ENCODE results near the gene RBPJ. TPM values are rescaled to one million over a fixed set of nuclear protein-coding genes. Genes with fewer than 3 reads are reported as not detected.
"Not testable (repeated sequence)": the region's sequence is repeated elsewhere in the genome, so short reads cannot be mapped to it uniquely, and the experiment has no call there.

The RBPJ gene
- total RNA-seq, 2 experiments from 2014 or later, result 73.3 to 163 TPM

DNA sequence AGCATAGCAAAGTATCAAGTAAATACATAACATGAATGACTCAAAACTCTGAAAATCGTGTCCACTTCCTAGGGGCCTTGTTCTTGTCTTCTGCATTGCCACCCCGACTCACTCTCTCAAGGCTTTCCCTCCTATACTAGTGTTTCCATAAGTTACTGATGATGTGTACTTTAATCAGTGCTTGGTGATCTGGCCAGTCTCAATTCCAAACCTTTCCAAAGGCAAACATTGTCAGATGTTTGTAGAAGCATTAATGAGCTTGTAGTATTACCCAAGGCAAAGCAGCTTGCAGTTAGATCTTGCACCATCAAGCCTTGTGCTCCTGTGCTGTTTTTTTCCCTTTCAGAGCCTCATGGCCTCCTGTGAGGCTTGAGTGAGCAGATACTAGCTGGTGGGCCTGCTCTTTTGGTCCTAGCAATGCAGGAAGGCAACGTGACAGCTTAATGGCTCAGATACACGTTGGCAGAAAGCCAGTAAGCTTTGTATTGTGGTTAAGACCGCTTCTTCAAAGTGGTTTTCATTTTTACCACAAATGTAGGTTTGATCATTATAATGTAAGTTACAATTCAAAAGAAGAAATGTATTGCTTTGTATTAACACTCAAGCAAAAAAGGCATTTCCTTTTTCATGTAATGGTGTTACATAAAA is 51.8 kb downstream of the RBPJ start:
- peak; percentile 89 for ATAC-seq
- CTCF ChIA-PET, result interaction anchor here (0.7 to 2.5 kb wide), 6 partner anchors 10 to 48 kb away, joined by 3 to 12 read pairs (median 5); no protein-coding TSS in a partner anchor
- Mint-ChIP-seq H3K27me3 (no peaks in the 10 kb centered on the region), H3K36me3 (peaks cover 39% of the 10 kb centered on the region), H3K4me1 (peaks cover 62% of the 10 kb centered on the region), H3K27ac (peak overlapping the region; percentile 77), H3K4me3 (peak overlapping the region; percentile 1), H3K9me3 (ENCODE audit: low read depth) (no peaks in the 10 kb centered on the region)
- peak; percentile 77 for DNase-seq

DNA sequence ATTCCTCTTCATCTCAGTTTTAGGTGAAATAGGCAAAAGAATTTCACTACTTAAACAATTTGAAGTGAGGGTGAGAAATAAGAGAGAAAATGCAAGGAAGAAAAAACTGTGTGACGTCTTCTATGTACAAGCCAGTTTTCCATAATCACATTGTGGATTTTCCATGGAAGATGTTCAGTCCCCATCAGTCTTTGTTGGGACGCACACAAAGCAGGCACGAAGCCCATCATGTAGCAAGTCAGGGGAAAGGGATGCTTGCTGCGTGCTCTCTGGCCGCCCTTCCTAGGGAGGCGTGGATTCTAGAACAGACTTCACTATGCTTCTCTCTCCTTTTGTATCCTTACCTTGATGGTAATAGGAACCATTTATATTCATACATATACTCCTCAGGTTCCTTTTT is 54.7 kb downstream of the RBPJ start:
- peaks cover 54% of the 10 kb centered on the region for H3K4me1 Mint-ChIP-seq
- CTCF ChIA-PET, result no interaction called here

DNA sequence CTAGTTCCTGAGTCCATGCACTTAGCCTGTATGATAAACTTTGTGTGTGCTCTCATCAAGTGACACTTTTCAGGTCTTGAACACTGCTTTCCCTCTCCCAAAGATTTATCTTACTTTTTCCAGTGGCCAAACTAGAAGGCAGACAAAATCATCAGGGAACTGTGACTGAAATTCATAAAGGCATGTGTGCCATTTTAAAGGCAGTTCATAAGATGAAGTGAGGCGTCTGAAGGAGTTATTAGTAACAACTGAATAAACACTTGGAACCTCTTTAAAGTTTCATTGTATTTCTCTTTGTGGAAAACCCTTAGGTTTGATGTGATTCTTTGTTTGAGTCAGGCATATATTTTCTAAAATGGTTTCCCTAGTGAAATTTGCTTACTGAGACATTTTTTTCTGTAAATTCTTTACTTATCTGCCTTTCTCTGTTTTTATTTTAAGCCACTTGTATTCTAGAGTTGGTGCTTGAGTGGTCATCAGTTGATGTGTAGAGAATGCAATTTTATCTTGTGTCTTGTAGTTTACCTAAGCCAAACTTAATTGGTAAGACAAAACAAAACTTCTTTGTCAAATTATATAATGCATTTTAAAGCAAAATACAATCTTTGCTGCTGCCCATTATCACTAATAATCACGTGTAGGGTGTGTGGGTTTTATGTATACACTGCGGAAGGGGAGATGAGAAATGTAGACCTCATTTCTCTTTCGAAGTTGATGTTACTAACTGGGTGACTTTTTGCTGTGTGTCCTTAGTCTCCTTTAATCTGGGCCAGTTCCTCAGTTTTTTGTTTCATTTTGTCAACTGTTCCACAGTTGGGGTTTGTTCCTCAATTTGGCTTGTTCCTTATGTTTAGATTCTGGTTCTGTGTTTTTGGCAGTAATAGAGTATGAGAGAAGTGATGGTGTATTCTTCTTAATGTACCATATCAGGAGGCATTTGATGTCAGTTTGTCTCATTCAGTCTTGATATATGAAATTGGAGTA is 56.8 kb downstream of the RBPJ start:
- ATAC-seq (no peak), DNase-seq (no peak)
- peaks cover 42% of the 10 kb centered on the region for H3K4me1 Mint-ChIP-seq
- peak overlapping the region; percentile 12 for H3K27ac Mint-ChIP-seq
- H3K36me3 Mint-ChIP-seq, result peaks cover 20% of the 10 kb centered on the region
- CTCF ChIA-PET, result interaction anchor here (1.4 kb wide), 1 partner anchor 48 kb away, joined by 6 read pairs; no protein-coding TSS in a partner anchor
- H3K4me3 Mint-ChIP-seq, result no peak overlapping the region
- no peaks in the 10 kb centered on the region for H3K9me3 Mint-ChIP-seq (ENCODE audit: low read depth)
- H3K27me3 Mint-ChIP-seq, result no peaks in the 10 kb centered on the region

More for the DNA sequence above, 54.7 kb downstream of the RBPJ start:
- ATAC-seq (no peak), DNase-seq (no peak)
- no peaks in the 10 kb centered on the region for H3K27me3 Mint-ChIP-seq
- H3K9me3 Mint-ChIP-seq (ENCODE audit: low read depth), result no peaks in the 10 kb centered on the region
- H3K4me3 Mint-ChIP-seq, result no peak overlapping the region
- no peak overlapping the region for H3K27ac Mint-ChIP-seq
- H3K36me3 Mint-ChIP-seq, result peaks cover 21% of the 10 kb centered on the region

DNA sequence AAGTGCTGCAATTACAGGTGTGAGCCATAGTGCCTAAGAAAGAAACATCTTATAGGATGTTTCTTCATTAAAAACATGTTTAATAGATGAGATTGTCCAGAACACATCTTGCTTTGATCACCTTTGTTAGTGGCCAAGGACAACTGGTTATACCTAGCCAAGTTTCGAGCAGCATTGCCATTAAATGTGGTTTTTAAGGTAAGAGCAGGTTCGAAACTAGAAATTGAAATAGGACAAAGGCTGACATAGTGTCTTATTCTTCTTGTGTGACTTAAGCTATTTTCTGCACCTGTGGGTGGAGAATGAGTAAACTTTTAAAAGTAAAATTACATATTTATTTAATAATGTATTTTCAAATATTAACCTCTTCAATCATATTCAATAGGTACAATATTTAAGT is 59.0 kb downstream of the RBPJ start:
- H3K4me3 Mint-ChIP-seq, result no peak overlapping the region
- CTCF ChIA-PET, result interaction anchor here (1.2 to 2.2 kb wide), 2 partner anchors 9 to 50 kb away, joined by 3 to 6 read pairs; no protein-coding TSS in a partner anchor
- H3K4me1 Mint-ChIP-seq, result peaks cover 39% of the 10 kb centered on the region
- no peak for DNase-seq
- no peaks in the 10 kb centered on the region for H3K9me3 Mint-ChIP-seq (ENCODE audit: low read depth)
- peaks cover 17% of the 10 kb centered on the region for H3K36me3 Mint-ChIP-seq
- no peaks in the 10 kb centered on the region for H3K27me3 Mint-ChIP-seq
- ATAC-seq, result no peak
- no peak overlapping the region for H3K27ac Mint-ChIP-seq

DNA sequence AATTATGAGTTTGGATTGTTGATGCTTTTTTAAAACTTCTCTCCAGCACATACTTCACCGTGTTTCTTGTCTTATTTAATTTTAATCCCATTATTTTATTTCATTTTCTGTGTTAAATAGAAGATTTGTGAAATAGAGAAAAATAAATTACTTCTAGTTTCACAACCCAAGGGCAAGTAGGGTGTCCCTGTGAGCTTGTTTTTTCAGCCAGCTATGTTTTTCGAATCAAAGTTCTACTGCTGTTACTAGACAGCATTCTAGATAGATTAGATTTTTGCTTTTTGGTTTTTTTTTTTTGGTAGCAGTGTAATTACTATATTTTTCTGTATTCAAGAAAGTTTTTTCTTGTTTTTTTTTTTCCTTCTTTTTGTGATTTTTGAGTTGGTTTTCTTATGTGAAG is 59.9 kb downstream of the RBPJ start:
- CTCF ChIA-PET, result interaction anchor here (0.9 to 2.2 kb wide), 2 partner anchors 51 to 393 kb away, joined by 3 to 6 read pairs; no protein-coding TSS in a partner anchor
- Mint-ChIP-seq H3K27ac (no peak overlapping the region), H3K27me3 (no peaks in the 10 kb centered on the region), H3K36me3 (peaks cover 14% of the 10 kb centered on the region), H3K9me3 (ENCODE audit: low read depth) (no peaks in the 10 kb centered on the region), H3K4me1 (peaks cover 42% of the 10 kb centered on the region), H3K4me3 (no peak overlapping the region)
- ATAC-seq (no peak), DNase-seq (no peak)

DNA sequence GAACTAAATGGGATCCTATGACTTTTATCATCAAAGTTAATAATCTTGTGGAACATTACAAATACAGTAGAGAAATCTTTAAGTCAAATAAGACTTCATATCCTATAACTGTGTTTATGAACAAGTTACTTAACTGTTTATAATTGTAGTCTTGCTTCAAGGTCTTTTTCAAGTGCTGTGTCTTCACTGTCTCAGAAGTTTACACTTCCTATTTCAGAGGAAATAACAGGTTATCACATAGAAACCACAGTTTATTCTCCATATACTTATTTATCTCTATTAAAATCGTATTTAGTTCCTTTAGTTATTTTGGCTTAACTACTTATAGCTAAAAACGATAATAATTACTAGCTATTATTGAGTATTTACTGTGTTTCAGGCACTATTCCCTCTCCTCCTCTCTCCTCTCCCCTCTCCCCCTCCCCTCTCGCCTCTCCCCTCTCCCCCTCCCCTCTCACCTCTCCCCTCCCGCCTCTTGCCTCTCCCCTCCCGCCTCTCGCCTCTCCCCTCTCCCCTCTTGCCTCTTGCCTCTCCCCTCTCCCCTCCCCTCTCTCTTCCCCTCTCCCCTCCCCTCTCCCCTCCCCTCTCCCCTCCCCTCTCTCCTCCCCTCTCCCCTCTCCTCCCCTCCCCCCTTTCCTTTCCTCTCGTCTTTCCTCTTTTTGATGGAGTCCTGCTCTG is 63.7 kb downstream of the RBPJ start:
- peaks cover 30% of the 10 kb centered on the region for H3K36me3 Mint-ChIP-seq
- no peaks in the 10 kb centered on the region for H3K9me3 Mint-ChIP-seq (ENCODE audit: low read depth)
- no peak overlapping the region for H3K27ac Mint-ChIP-seq
- no peaks in the 10 kb centered on the region for H3K27me3 Mint-ChIP-seq
- H3K4me3 Mint-ChIP-seq, result no peak overlapping the region
- peaks cover 26% of the 10 kb centered on the region for H3K4me1 Mint-ChIP-seq
- ATAC-seq (no peak), DNase-seq (no peak)
- CTCF ChIA-PET, result interaction anchor here (1.3 kb wide), 1 partner anchor 54 kb away, joined by 3 read pairs; no protein-coding TSS in a partner anchor

DNA sequence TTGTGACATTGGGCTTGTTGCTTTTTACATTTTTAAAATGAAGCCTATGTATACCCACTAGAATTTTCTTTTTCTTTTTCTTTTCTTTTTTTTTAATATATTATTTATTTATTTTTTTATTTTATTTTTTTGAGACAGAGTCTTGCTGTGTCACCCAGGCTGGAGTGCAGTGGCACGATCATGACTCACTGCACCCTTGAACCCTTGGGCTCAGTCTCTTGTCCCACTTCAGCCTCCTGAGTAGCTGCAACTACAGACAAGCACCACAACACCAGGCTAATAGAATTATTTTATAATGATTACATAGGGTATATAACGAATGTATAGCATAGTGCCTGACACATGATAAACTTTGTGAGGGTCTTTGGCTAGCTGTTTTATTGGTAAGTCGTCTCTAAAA is 64.9 kb downstream of the RBPJ start:
- CTCF ChIA-PET, result interaction anchor here (1.8 kb wide), 1 partner anchor 13 kb away, joined by 5 read pairs; no protein-coding TSS in a partner anchor
- H3K9me3 Mint-ChIP-seq (ENCODE audit: low read depth), result no peaks in the 10 kb centered on the region
- H3K4me1 Mint-ChIP-seq, result peaks cover 26% of the 10 kb centered on the region
- H3K4me3 Mint-ChIP-seq, result no peak overlapping the region
- H3K27me3 Mint-ChIP-seq, result no peaks in the 10 kb centered on the region
- no peak overlapping the region for H3K27ac Mint-ChIP-seq
- H3K36me3 Mint-ChIP-seq, result peaks cover 38% of the 10 kb centered on the region
- ATAC-seq (no peak), DNase-seq (no peak)

DNA sequence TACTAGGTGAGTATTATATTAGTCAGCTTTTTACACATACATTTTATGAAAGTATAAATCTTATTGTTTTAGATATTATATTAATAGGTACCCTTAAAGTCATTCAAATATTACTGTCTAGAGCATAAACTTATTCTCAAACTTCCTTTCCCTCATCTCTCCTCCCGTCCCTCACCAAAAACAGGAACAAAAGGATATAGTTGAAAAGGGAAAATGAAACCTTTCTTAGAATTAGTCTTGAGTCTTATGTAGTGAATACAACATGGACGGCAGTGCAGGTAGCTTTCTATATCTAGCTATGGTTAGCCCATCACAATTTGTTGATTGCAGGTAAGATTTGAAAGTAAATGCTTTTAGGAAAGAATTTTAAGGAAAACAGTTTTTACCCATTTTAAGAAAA is 65.6 kb downstream of the RBPJ start:
- Mint-ChIP-seq H3K9me3 (ENCODE audit: low read depth) (no peaks in the 10 kb centered on the region), H3K27me3 (no peaks in the 10 kb centered on the region), H3K36me3 (peaks cover 41% of the 10 kb centered on the region), H3K4me1 (peaks cover 25% of the 10 kb centered on the region), H3K27ac (peak overlapping the region; percentile 24), H3K4me3 (no peak overlapping the region)
- CTCF ChIA-PET, result interaction anchor here (1.5 to 1.8 kb wide), 2 partner anchors 12 to 56 kb away, joined by 3 to 5 read pairs; no protein-coding TSS in a partner anchor
- peak; percentile 30 for ATAC-seq
- DNase-seq, result no peak

DNA sequence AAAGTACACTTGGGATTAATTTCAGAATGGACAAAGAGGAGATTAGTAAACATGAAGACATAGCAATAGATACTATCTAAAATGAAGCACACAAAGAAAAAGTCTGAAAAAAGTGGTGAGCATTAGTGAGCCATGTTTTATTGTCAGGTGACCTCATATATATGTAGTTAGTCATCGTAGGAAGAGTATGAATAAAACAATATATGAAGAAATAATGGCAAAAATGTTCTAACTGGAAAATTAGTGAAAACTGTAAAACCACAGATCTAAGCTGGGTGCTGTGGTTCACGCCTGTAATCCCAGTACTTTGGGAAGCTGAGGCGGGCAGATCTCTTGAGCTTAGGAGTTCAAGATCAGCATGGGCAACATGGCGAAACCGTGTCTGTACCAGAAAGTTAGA is 67.9 kb downstream of the RBPJ start:
- Mint-ChIP-seq H3K4me3 (no peak overlapping the region), H3K36me3 (peaks cover 50% of the 10 kb centered on the region), H3K9me3 (ENCODE audit: low read depth) (no peaks in the 10 kb centered on the region), H3K4me1 (peaks cover 22% of the 10 kb centered on the region), H3K27ac (no peak overlapping the region), H3K27me3 (no peaks in the 10 kb centered on the region)
- DNase-seq (no peak), ATAC-seq (no peak)
- CTCF ChIA-PET, result no interaction called here

DNA sequence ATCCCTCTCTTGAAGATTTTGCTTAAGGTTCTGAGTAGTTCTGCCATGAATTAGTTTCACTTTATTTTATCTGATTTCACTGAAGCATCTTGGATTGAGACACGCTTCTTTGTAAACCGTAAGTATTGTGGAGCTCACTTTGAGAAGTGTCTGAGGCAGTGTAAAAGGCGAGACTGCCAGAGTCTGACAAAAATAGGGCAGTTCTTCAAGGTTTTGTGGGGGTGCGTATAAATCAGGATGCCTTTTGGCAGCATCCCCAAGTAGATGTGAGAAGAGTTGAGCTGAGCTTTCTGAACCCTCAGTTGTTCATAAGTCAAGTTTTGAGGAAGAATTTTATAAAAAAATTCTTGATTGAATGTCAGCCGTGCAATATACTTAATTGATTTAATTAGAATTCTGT is 76.3 kb downstream of the RBPJ start:
- DNase-seq (no peak), ATAC-seq (no peak)
- Mint-ChIP-seq H3K27me3 (no peaks in the 10 kb centered on the region), H3K27ac (no peak overlapping the region), H3K9me3 (ENCODE audit: low read depth) (no peaks in the 10 kb centered on the region), H3K4me3 (no peak overlapping the region), H3K4me1 (peaks cover 16% of the 10 kb centered on the region), H3K36me3 (peaks cover 42% of the 10 kb centered on the region)
- CTCF ChIA-PET, result interaction anchor here (1.1 to 1.3 kb wide), 2 partner anchors 12 to 67 kb away, joined by 4 read pairs; no protein-coding TSS in a partner anchor

DNA sequence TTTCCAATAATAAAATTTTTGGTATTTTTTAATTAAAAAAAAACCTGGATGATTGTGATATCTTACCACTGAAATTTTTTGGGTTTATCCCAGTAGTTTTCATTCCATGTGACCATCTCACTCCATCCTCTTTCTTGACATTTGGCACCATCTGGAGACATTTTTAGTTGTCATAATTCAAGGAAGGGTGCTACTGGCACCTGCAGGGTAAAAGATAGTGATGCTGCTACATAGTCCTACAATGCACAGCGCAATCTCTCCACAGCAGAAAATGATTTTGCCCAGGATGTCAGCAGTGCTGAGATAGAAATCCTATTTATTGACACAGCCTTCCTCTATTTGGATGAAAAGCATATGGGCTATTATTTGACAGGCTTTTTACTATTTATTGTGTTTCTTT is 79.3 kb downstream of the RBPJ start:
- Mint-ChIP-seq H3K27me3 (no peaks in the 10 kb centered on the region), H3K4me3 (no peak overlapping the region), H3K4me1 (peaks cover 33% of the 10 kb centered on the region), H3K27ac (no peak overlapping the region), H3K36me3 (peaks cover 47% of the 10 kb centered on the region), H3K9me3 (ENCODE audit: low read depth) (no peaks in the 10 kb centered on the region)
- no peak for ATAC-seq
- CTCF ChIA-PET, result interaction anchor here (0.5 to 2.8 kb wide), 4 partner anchors 9 to 343 kb away, joined by 3 to 22 read pairs (median 3); no protein-coding TSS in a partner anchor
- DNase-seq, result no peak

DNA sequence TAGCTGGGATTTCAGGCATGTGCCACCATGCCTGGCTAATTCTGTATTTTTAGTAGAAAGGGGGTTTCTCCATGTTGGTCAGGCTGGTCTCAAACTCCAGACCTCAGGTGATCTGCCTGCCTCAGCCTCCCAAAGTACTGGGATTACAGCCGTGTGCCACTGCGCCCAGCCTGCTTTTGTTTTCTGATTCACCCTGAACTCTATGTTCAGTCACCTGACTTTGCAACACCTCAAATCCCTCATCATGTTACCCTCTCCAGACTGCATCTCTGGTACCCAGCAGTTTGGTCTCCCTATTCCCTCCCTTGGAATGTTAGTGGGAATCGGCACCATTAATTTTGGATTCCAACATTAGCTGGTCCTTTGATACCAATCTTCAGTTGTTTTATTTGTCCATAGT is 81.2 kb downstream of the RBPJ start:
- Mint-ChIP-seq H3K4me1 (peaks cover 25% of the 10 kb centered on the region), H3K36me3 (peaks cover 52% of the 10 kb centered on the region)
- not testable (repeated sequence) for H3K27ac Mint-ChIP-seq; ATAC-seq; H3K9me3 Mint-ChIP-seq (ENCODE audit: low read depth); H3K27me3 Mint-ChIP-seq; DNase-seq; H3K4me3 Mint-ChIP-seq
- CTCF ChIA-PET, result interaction anchor here (0.7 to 2.8 kb wide), 5 partner anchors 8 to 463 kb away, joined by 3 to 22 read pairs (median 3); no protein-coding TSS in a partner anchor

DNA sequence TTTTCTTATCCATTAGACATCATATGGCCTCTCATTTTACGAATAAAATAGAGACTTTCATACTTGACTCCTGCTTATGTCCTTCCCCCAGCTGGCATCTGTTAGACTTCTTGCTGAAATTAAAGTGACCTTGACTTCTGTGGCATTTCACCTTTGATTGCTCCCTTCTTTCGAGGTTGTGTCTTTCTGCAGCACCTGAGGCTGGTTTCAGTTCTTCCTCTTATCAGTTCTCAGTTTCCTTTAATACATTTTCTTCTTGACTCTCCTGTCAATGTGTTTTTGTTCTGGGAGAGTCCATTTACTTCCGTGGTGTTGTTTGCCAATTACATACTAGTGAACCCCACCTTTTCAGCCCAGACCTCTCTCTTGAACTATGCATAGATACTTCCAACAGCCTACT is 81.6 kb downstream of the RBPJ start:
- Mint-ChIP-seq H3K9me3 (ENCODE audit: low read depth) (peaks cover 8% of the 10 kb centered on the region), H3K4me1 (peaks cover 25% of the 10 kb centered on the region), H3K4me3 (no peak overlapping the region), H3K36me3 (peaks cover 55% of the 10 kb centered on the region), H3K27me3 (no peaks in the 10 kb centered on the region), H3K27ac (peak overlapping the region; percentile 11)
- CTCF ChIA-PET, result interaction anchor here (1.2 to 2.8 kb wide), 2 partner anchors 12 to 73 kb away, joined by 3 to 22 read pairs; no protein-coding TSS in a partner anchor
- ATAC-seq, result no peak
- DNase-seq, result no peak

Data from activated CD8-positive, alpha-beta memory T cell treated with anti-CD3 and anti-CD28 coated beads, Interleukin-2, amount 10 ng/mL, durations not matched to agents 7 days and 5 days (primary cell).